Neural cell (in vitro differentiated cells): ENCODE results near the gene JKAMP. TPM values are rescaled to one million over a fixed set of nuclear protein-coding genes. Genes with fewer than 3 reads are reported as not detected.

Experiments
- H2AFZ ChIP-seq: fragments of 200-600, 300-800 bp; sonication (generic), shearing (Covaris generic); 2 replicates; pipeline ENCODE4 v1.6.0; 2014; ENCODE audit warnings: low read depth, mild to moderate bottlenecking, antibody characterized with exemption, low read length, moderate library complexity
- H3F3A ChIP-seq: fragments of 200-600 bp; shearing (Covaris generic); 2 replicates; pipeline ENCODE4 v1.6.1; 2016; ENCODE audit warnings: mild to moderate bottlenecking, moderate library complexity, mixed read lengths, antibody characterized with exemption, low read length; ENCODE audit not compliant: insufficient read depth, poor library complexity, severe bottlenecking
- H3K27ac ChIP-seq: fragments of 200-600, 300-800 bp; sonication (generic), shearing (Covaris generic); 2 replicates; pipeline ENCODE4 v1.5.1; 2014; ENCODE audit warnings: mild to moderate bottlenecking, low read length, moderate library complexity
- H3K27me3 ChIP-seq: fragments of 300-800, 200-600 bp; sonication (generic), shearing (Covaris generic); 2 replicates; pipeline ENCODE4 v1.6.0; 2014; ENCODE audit warnings: mild to moderate bottlenecking, low read depth, low read length, moderate library complexity; ENCODE audit not compliant: insufficient read depth
- H3K36me3 ChIP-seq: fragments of 300-800, 200-600 bp; sonication (generic), shearing (Covaris generic); 2 replicates; pipeline ENCODE4 v1.5.1; 2014; ENCODE audit warnings: mild to moderate bottlenecking, antibody characterized with exemption, low read length, moderate library complexity; ENCODE audit not compliant: insufficient read depth
- H3K4me2 ChIP-seq: fragments of 300-800, 200-600 bp; sonication (generic), shearing (Covaris generic); 2 replicates; pipeline ENCODE4 v1.6.0; 2014; ENCODE audit warnings: mild to moderate bottlenecking, low read length
- H3K4me3 ChIP-seq: fragments of 300-800, 200-600 bp; sonication (generic), shearing (Covaris generic); 2 replicates; pipeline ENCODE4 v1.5.1; 2014; ENCODE audit warnings: mild to moderate bottlenecking, low read length, moderate library complexity
- H3K79me2 ChIP-seq: fragments of 200-600 bp; shearing (Covaris generic); replicated peaks from 2 replicates; pipeline ENCODE4 v1.6.0; 2014; ENCODE audit warnings: mild to moderate bottlenecking, low read length, moderate library complexity; ENCODE audit not compliant: insufficient read depth
- H3K9ac ChIP-seq: fragments of 300-800, 200-600 bp; sonication (generic), shearing (Covaris generic); 2 replicates; pipeline ENCODE4 v1.6.1; 2016; ENCODE audit warnings: mild to moderate bottlenecking, low read length, mixed read lengths
- H3K9me2 ChIP-seq: fragments of 200-600 bp; shearing (Covaris generic); 2 replicates; pipeline ENCODE4 v1.6.1; 2016; ENCODE audit warnings: mild to moderate bottlenecking, low read length, mixed read lengths; ENCODE audit not compliant: insufficient read depth
- H3K9me3 ChIP-seq: fragments of 200-600, 300-800 bp; sonication (generic), shearing (Covaris generic); 2 replicates; pipeline ENCODE4 v1.6.1; 2016; ENCODE audit warnings: mild to moderate bottlenecking, mixed run types, low read length, moderate library complexity, mixed read lengths
- H4K20me1 ChIP-seq: fragments of 200-600 bp; shearing (Covaris generic); 2 replicates; pipeline ENCODE4 v1.6.1; 2016; ENCODE audit warnings: mild to moderate bottlenecking, mixed run types; ENCODE audit not compliant: insufficient read depth
- CTCF ChIP-seq: fragments of 450-650 bp; IDR thresholded peaks from 2 replicates; pipeline ENCODE4 v1.5.1; 2014; ENCODE audit warnings: antibody characterized with exemption, mild to moderate bottlenecking, moderate library complexity; ENCODE audit not compliant: poor library complexity, severe bottlenecking
- EP300 ChIP-seq: fragments of 450-650 bp; conservative IDR thresholded peaks from 2 replicates; pipeline ENCODE4 v1.6.1; 2014; ENCODE audit warnings: antibody characterized with exemption, mild to moderate bottlenecking, moderate library complexity; ENCODE audit not compliant: poor library complexity, severe bottlenecking
- EZH2 ChIP-seq: fragments of 200-600, 300-800 bp; shearing (Covaris generic), sonication (generic); IDR thresholded peaks from 2 replicates; pipeline ENCODE4 v1.6.1; 2014; ENCODE audit warnings: antibody characterized with exemption, low read length, borderline replicate concordance, mild to moderate bottlenecking; ENCODE audit not compliant: insufficient read depth, poor library complexity, severe bottlenecking
- MXI1 ChIP-seq: fragments of 450-650 bp; conservative IDR thresholded peaks from 2 replicates; pipeline ENCODE4 v1.6.1; 2014; ENCODE audit warnings: antibody characterized with exemption, mild to moderate bottlenecking; ENCODE audit not compliant: poor library complexity, severe bottlenecking
- POLR2AphosphoS5 ChIP-seq: IDR thresholded peaks from 2 replicates; pipeline ENCODE4 v1.6.1; 2012
- RAD21 ChIP-seq: fragments of 450-650 bp; conservative IDR thresholded peaks from 2 replicates; pipeline ENCODE4 v1.6.1; 2014; ENCODE audit warnings: antibody characterized with exemption, mild to moderate bottlenecking, moderate library complexity
- REST ChIP-seq: IDR thresholded peaks from 2 replicates; pipeline ENCODE4 v1.6.1; 2012; ENCODE audit warnings: borderline replicate concordance
- SMC3 ChIP-seq: fragments of 450-650 bp; conservative IDR thresholded peaks from 2 replicates; pipeline ENCODE4 v1.6.1; 2014; ENCODE audit warnings: antibody characterized with exemption, mild to moderate bottlenecking, moderate library complexity; ENCODE audit not compliant: poor library complexity
- TAF1 ChIP-seq: IDR thresholded peaks from 2 replicates; pipeline ENCODE4 v1.6.1; 2012; ENCODE audit warnings: low read depth
- polyA plus RNA-seq: library from polyadenylated mRNA; depleted of rRNA; stranded (reverse); fragments of >200 nt; gene quantifications from 2 replicates; pipeline ENCODE4 v1.2.3, GENCODE V29; 2014

Gene JKAMP
- polyA plus RNA-seq, 1 donor from 2014 or later, result 204 TPM

- Histone ChIP-seq H3K9ac (no peak overlapping the region), H3K27ac (no peak overlapping the region), H3K27me3 (no peaks in the 10 kb centered on the region), H3K36me3 (no peaks in the 10 kb centered on the region), H3F3A (no peaks in the 10 kb centered on the region), H2AFZ (no peak overlapping the region), H4K20me1 (no peaks in the 10 kb centered on the region), H3K4me3 (no peak overlapping the region), H3K79me2 (no peaks in the 10 kb centered on the region), H3K4me2 (no peak overlapping the region), H3K9me2 (no peaks in the 10 kb centered on the region), H3K9me3 (no peaks in the 10 kb centered on the region)
- TF ChIP-seq POLR2AphosphoS5 (no peak), RAD21 (no peak), EP300 (no peak), SMC3 (no peak), TAF1 (no peak), CTCF (no peak), EZH2 (no peak), MXI1 (no peak)
Measured at GRCh38 chr14:59540852-59541251, 56.5 kb downstream of the JKAMP start.

GRCh38 chr14:59541731-59542130 lies 57.4 kb downstream of the JKAMP start:
- no peak for TF ChIP-seq EZH2
- Histone ChIP-seq H3K9me3 (no peaks in the 10 kb centered on the region), H2AFZ (no peak overlapping the region), H3K27me3 (no peaks in the 10 kb centered on the region), H3K36me3 (no peaks in the 10 kb centered on the region), H3K79me2 (no peaks in the 10 kb centered on the region), H3K9me2 (no peaks in the 10 kb centered on the region), H3K27ac (no peak overlapping the region), H4K20me1 (no peaks in the 10 kb centered on the region), H3K4me3 (no peak overlapping the region), H3K9ac (no peak overlapping the region), H3K4me2 (no peak overlapping the region), H3F3A (no peaks in the 10 kb centered on the region)

- H3K9me2 ChIP-seq, result no peaks in the 10 kb centered on the region
- no peaks in the 10 kb centered on the region for H3K9me3 ChIP-seq
- no peak overlapping the region for H3K27ac ChIP-seq
- no peaks in the 10 kb centered on the region for H3F3A ChIP-seq
- no peak overlapping the region for H2AFZ ChIP-seq
- no peak overlapping the region for H3K4me3 ChIP-seq
- no peaks in the 10 kb centered on the region for H3K36me3 ChIP-seq
- H3K27me3 ChIP-seq, result no peaks in the 10 kb centered on the region
- H4K20me1 ChIP-seq, result no peaks in the 10 kb centered on the region
- H3K9ac ChIP-seq, result no peak overlapping the region
- TF ChIP-seq SMC3 (no peak), TAF1 (no peak)
- H3K4me2 ChIP-seq, result no peak overlapping the region
- no peaks in the 10 kb centered on the region for H3K79me2 ChIP-seq
Measured at GRCh38 chr14:59543873-59544272, 59.6 kb downstream of the JKAMP start.

- H3K9me2 ChIP-seq, result no peaks in the 10 kb centered on the region
- H3K79me2 ChIP-seq, result no peaks in the 10 kb centered on the region
- H3F3A ChIP-seq, result no peaks in the 10 kb centered on the region
- H3K9me3 ChIP-seq, result no peaks in the 10 kb centered on the region
- H3K9ac ChIP-seq, result no peak overlapping the region
- H2AFZ ChIP-seq, result no peak overlapping the region
- TF ChIP-seq EZH2 (no peak), MXI1 (no peak), TAF1 (no peak), POLR2AphosphoS5 (no peak), RAD21 (no peak), CTCF (no peak), REST (no peak), EP300 (no peak), SMC3 (no peak)
- H3K27ac ChIP-seq, result no peak overlapping the region
- H3K4me2 ChIP-seq, result no peak overlapping the region
- H3K27me3 ChIP-seq, result no peaks in the 10 kb centered on the region
- no peak overlapping the region for H3K4me3 ChIP-seq
- H4K20me1 ChIP-seq, result no peaks in the 10 kb centered on the region
- no peaks in the 10 kb centered on the region for H3K36me3 ChIP-seq
Measured at GRCh38 chr14:59547310-59547709, 63.0 kb downstream of the JKAMP start.
